ENCODE measurements around the gene SEMA3E.

SEMA3E gene

DNA sequence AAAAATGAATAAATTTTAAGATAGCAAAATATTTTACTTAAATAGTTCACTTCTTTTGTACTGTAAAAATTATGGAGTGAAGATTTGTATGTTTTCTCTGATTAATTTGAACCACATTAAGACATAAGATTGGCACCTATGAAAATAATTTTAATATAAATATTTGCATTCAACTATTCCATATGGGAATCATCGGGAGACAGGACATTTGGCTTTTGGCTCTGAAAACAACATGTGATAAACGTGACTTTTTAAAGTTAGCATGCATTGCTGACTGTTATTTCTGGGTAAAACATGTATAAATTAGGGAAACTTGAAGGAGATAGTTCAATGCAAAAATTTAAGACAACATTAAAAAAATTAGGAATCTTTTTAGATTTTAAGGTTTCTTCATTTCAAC lies 117.2 kb downstream of the SEMA3E start:
- Histone ChIP-seq H3K9me3 (ENCODE audit: severe bottlenecking) (no peaks in the 10 kb centered on the region), H3K36me3 (no peaks in the 10 kb centered on the region), H3K27me3 (ENCODE audit: insufficient read depth, low read depth, severe bottlenecking) (no peaks in the 10 kb centered on the region), H3K27ac (no peak overlapping the region), H3K4me3 (ENCODE audit: low read depth, low read length) (no peak overlapping the region)
- TF ChIP-seq, protein P1, sequence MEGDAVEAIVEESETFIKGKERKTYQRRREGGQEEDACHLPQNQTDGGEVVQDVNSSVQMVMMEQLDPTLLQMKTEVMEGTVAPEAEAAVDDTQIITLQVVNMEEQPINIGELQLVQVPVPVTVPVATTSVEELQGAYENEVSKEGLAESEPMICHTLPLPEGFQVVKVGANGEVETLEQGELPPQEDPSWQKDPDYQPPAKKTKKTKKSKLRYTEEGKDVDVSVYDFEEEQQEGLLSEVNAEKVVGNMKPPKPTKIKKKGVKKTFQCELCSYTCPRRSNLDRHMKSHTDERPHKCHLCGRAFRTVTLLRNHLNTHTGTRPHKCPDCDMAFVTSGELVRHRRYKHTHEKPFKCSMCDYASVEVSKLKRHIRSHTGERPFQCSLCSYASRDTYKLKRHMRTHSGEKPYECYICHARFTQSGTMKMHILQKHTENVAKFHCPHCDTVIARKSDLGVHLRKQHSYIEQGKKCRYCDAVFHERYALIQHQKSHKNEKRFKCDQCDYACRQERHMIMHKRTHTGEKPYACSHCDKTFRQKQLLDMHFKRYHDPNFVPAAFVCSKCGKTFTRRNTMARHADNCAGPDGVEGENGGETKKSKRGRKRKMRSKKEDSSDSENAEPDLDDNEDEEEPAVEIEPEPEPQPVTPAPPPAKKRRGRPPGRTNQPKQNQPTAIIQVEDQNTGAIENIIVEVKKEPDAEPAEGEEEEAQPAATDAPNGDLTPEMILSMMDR (IDR thresholded peaks at IDR 0.05; ENCODE audit: low read depth, low read length) = no peak
- no peak for DNase-seq

DNA sequence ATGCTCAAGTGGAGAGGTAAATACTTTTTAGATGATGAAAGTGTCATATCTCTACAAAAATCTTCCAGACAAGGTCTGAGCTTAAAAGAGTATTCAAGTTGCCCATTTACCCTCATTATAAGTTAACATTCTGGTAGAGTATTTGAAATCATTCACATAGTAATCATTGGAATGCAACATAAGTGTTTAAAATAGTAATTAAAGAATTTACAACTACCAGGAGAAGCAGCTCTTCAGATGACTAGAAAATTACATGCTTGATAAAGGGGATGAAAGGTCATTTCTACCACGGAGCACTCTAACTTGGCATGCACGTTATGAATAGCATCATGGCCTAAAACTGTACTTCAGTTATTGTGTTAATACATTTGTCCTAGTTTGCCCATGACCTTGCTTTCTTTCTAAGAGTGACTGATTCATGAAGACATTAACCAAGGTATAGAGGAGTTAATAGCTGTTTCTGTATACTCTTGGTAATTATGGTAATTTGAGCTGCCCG lies 120.0 kb downstream of the SEMA3E start:
- no peak overlapping the region for H3K4me3 ChIP-seq (ENCODE audit: low read depth, low read length)
- H3K36me3 ChIP-seq = no peaks in the 10 kb centered on the region
- H3K27ac ChIP-seq = no peak overlapping the region
- H3K9me3 ChIP-seq (ENCODE audit: severe bottlenecking) = no peaks in the 10 kb centered on the region
- TF ChIP-seq, protein P1 (IDR thresholded peaks at IDR 0.05; ENCODE audit: low read depth, low read length) = no peak
- DNase-seq = no peak
- no peaks in the 10 kb centered on the region for H3K27me3 ChIP-seq (ENCODE audit: insufficient read depth, low read depth, severe bottlenecking)

DNA sequence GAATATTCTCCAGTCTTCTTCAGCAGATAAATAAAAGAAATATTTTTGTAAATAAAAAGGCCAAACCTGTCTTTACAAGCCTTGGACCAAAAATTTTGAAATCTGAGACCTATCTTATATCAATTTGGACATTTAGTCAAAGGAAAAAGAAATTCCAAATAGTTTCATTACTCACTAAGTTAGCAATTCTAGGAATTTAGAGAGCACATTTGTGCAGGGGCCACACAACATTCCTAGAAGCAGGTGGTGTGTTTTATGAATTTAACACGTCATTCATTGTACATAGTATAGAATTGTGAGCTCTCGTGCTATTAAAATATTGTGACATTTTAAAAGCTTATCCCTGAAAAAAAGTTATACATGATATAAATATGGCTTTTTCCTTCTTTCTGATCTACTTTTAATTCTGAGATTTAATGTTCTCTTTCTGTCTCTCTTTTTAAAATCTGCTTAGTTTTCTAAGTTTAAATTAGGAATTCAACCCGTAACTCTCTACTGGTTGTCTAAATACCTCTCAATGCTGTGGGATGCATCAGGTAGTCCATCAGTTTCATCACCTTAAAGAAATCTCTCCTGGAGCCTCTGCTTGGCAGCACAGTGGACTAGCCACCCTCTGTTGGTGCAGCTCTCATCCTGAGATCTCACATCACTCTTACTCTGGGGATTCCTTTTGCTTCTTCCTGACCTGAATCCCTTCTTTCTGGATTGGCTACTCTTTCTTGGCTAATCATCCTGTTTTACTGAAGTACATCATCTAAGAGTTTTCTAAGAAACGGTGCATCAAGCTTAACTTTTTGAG lies 124.5 kb downstream of the SEMA3E start:
- Histone ChIP-seq H3K27ac (no peak overlapping the region), H3K4me3 (ENCODE audit: low read depth, low read length) (no peak overlapping the region), H3K36me3 (no peaks in the 10 kb centered on the region), H3K27me3 (ENCODE audit: insufficient read depth, low read depth, severe bottlenecking) (no peaks in the 10 kb centered on the region), H3K9me3 (ENCODE audit: severe bottlenecking) (no peaks in the 10 kb centered on the region)
- DNase-seq = no peak
- TF ChIP-seq, protein P1 (IDR thresholded peaks at IDR 0.05; ENCODE audit: low read depth, low read length) = no peak

DNA sequence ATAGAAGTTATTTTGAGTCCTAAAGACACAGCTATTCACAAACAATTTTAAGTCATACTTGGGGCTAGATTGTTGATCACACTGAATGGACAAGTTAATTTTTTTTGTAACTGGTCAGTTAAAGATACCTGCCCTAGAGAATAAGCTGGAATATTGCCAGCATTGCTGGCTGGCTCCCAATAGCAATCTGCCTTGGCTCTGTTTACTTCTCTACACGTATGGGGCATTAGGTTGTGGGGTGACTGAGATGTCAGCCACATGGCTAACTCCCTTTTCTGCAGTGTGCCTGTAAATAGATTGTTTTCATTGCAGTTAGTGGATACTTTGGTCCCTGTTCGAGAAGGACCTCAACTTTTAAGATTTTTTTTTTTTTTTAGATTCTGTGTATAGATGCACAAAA lies 128.2 kb downstream of the SEMA3E start:
- H3K9me3 ChIP-seq (ENCODE audit: severe bottlenecking) = no peaks in the 10 kb centered on the region
- H3K27ac ChIP-seq = no peak overlapping the region
- TF ChIP-seq, protein P1 (IDR thresholded peaks at IDR 0.05; ENCODE audit: low read depth, low read length) = no peak
- no peak for DNase-seq
- no peaks in the 10 kb centered on the region for H3K27me3 ChIP-seq (ENCODE audit: insufficient read depth, low read depth, severe bottlenecking)
- no peak overlapping the region for H3K4me3 ChIP-seq (ENCODE audit: low read depth, low read length)
- H3K36me3 ChIP-seq = no peaks in the 10 kb centered on the region

DNA sequence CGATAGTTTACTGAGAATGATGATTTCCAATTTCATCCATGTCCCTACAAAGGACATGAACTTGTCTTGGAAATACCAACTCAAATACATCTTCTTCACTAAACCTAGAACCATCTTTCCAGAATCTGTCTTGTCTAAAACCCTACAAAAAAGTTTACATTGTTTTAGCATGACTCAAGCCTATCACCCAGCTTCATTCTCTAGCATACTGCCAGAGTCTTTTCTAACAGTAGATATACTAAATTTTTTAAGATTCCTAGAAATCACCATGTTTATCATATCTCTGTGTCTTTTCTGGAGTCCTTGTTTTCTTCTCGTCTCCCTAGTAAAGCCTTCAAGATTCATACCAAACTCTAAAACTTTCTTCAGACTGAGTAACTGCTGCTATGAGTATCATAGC lies 129.7 kb downstream of the SEMA3E start:
- no peak overlapping the region for H3K27ac ChIP-seq
- H3K9me3 ChIP-seq (ENCODE audit: severe bottlenecking) = no peaks in the 10 kb centered on the region
- H3K4me3 ChIP-seq (ENCODE audit: low read depth, low read length) = no peak overlapping the region
- no peaks in the 10 kb centered on the region for H3K27me3 ChIP-seq (ENCODE audit: insufficient read depth, low read depth, severe bottlenecking)
- no peak for DNase-seq
- H3K36me3 ChIP-seq = no peaks in the 10 kb centered on the region
- TF ChIP-seq, protein P1 (IDR thresholded peaks at IDR 0.05; ENCODE audit: low read depth, low read length) = no peak
